Stimulated activated CD8-positive, alpha-beta memory T cell treated with anti-CD3 and anti-CD28 coated beads, Interleukin-4, amount 100 ng/mL, for 24 hours (primary cell): ENCODE results near the gene SPATA6L.

Experiments
- DNase-seq: peaks from one replicate; pipeline ENCODE4 v3.0.0-alpha.2; 2020; ENCODE audit warnings: low read depth

SPATA6L gene, protein sequence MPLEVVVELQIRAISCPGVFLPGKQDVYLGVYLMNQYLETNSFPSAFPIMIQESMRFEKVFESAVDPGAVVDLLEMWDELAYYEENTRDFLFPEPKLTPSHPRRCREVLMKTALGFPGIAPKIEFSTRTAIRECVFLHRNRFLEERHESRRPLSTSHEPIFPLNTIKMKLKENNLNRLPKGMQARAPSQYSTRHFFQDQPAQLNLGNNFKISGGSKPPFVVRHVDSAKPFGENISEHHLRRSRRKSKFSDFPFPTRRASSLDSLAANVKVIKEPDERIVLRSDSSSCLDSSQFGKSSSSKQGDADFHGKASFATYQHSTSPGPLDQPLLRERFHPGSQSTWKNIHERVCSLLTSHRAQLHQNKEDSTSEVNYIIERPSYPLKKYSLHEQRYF

DNA sequence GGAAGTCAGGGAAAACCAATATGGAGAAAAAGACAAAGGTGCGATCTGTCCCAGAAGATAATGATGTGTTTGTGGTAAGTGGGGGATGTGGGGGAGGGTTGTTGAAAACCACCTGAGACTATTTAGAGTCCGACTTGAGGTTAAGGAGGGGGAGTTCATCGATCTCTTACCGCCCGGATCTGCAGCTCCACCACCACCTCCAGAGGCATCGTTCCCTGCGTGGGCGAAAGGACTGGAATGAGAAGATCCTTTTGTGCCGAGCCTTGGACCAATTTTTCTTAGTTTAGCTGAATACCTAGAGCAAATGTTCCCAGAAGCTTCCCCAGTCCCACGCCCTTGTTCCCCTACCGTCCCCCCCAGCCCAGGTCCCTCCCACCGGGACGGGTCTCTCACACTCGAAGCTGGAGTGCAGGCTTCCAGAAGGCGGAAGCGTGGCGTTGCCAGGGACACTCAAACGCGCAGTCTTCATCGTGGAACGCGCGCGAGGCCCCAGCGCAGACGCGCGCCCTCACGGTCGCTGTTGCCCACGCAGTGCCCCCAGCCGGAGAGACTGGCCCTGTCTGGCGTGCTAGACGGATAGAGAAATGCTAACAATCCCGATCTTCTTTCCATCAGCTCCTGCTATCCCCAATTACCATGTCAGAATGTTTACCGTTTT, at the start of gene SPATA6L:
SPATA6L (minus strand) TSS at position 439 of the 658 bp plus-strand sequence; CDS start at position 209, 230 bp downstream.
- DNase-seq: no peak

DNA sequence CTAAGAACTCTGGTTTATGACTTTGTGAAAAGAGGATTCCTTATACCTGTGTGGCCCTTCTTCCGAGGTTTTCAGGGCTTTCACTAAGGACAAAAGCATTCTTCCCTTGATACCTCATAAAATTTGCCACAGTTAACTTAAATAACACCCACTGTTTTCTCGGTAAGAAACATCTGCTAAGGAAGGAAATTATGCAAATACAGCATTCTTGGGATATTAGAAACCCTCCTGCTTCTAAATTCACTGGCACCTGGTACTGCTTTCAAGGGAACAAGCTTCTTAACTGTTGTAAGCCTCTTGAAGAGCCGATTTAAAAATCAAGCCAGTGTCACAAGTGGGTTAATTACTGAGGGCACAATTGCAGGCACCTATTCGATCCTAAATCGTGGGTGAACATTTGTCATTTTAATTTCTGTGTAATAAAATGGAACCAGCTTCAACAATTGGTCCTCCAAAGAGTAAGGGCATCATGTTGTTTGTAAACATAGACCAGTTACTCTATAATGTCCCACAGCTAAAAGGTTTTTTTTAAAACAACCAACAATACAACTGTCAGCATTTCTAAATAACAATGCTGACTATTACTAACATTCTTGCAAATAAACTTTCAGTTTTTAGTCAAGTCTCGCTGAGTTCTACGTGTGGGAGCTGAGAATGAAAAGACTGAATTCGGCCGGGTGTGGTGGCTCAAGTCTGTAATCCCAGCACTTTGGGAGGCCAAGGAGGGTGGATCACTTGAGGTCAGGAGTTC, 48.2 kb upstream of the SPATA6L start:
- DNase-seq: no peak

DNA sequence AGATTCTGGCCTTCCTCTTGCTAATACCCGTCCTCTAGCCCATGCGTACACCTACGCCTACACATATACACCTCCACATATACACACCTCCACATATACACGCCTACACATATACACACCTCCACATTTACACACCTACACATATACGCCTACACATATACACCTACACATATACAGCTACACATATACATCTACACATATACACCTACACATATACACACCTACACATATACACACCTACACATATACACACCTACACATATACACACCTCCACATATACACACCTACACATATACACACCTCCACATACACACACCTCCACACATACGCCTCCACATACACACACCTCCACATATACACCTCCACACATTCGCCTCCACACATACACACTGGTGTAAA, 47.6 kb upstream of the SPATA6L start:
- no peak for DNase-seq

DNA sequence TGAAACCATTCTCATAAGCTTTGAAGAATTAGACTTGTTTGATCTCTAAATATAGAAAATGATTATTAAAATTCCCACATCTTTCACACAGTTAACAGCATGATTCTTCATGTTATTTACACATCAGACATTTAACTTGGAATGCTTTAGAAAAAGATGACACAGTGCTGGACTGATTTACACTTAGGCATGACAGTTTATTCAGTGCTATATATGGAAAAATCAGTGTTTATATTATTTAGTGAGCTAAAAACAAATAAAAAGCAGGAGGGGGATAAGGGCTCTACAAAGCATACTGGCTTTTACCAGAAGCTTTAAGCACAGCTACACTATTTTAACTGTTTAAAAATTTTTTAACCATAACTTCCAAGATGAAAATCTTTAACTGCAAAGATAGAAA, 43.1 kb upstream of the SPATA6L start:
- no peak for DNase-seq

DNA sequence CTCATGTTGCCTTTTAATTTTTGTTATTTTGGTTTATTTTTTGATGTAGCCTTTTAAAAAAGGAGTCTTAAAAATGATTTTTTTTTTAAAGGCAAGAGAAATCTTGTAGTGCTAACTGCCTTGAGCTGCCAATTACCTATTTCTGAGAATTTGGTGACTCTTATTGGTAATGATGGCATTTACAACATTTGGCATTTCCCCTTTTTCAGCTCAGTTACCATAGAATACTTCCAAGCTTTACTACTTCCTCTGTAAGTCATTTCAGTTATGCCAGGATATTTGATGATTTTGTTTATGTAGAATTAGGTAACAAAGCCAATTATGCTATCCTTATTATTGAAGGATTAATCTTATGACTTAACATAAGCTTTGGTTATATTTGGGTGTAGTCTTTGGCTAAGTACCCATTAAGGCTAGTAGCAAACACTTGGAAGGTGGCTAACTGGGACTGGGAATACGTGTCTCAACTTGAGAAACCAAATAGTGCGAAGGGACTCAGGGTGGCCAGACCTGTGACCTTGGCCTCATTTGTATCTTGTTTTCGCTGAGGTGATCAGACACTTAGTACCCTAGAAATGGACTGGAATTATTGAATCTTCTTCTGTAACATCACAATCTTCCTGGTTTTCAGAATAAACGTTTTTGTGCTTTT, 40.8 kb upstream of the SPATA6L start:
- no peak for DNase-seq

DNA sequence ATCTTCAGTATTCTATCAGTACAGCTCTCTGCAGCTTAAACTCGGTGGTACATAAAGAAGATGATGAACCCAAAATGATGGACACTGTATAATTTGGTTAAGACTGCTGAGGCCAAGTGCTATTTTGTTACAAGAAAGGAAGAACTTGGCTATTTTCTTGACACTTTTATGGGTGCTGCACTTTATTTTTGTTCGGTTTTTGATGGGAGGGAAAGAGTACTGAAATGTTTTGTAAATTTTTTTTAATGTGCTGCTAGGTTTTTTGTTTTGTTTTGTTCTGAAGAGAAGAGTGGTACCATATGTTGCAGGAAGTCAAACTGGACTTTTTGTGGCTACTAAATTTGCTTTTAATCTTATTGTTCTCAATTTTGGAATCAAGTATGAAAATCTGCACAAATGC, 39.7 kb upstream of the SPATA6L start:
- no peak for DNase-seq

DNA sequence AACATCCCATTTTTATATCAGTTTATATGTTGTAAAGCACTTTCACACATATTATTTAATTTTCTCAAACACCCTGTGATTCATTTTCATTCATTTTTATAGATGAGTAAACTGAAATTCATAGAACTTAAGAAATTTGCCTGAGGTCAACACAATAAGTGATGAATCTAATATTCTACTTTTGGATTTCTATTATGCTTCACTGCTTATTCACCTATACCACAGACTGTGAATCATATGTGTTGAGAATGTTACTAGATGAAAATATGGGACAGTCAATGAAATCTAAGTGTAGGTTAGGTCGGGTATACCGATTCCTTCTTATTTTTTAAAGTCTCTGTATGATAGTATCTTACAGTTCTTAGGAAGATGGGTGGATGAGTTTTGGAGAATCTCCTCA, 37.8 kb upstream of the SPATA6L start:
- no peak for DNase-seq

DNA sequence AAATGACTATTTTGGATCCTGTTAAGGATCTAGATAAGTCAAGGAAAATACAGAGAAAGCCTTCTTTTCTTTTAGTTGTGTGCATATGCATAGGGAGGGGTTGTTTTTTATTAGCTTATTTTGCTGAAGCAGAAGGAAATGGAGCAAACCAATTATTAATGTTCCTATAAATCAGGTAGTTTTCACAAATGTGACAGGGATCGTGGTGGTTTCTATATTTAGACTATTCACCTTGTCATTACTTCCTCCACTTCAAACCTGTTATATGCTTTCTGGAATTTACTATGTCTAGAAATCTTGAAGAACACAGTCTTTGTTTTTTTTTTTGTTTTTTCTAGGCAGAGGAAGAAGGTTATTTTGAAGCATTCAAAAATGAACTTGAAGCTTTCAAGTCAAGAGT, 35.2 kb upstream of the SPATA6L start:
- no peak for DNase-seq

DNA sequence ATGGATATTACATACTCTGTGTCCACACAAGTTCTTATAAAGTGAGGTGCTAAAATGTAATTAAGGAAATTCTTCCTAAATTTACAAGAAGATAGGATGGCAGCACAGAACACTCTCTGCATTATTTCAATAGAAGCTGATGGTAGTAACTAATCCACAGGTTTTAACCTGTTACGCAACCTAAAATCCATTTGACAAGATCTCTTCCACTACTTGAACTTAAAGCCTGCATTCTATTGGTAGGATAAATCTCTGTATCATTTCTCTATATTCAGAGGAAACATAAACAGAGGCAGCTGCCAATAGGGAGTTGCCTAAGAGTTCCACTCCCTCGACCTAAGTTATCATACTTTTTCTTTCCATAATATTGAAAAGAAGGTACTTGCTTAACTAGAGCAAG, 34.7 kb upstream of the SPATA6L start:
- DNase-seq: no peak

DNA sequence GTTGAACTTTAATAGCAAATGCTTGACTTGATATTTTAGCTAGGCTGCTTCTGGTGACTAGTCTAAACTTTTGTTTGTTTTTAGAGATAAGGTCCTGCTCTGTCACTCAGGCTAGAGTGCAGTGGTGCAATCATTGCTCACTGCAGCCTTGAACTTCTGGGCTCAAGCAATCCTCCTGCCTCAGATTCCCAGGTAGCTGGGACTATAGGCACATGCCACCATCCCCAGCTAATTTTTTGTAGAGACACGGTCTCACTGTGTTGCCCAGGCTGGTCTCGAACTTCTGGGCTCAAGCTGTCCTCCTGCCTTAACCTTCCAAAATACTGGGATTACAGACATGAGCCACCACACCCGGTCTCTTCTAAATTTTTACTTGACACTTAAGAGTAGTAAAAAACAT, 33.8 kb upstream of the SPATA6L start:
- DNase-seq: no peak

DNA sequence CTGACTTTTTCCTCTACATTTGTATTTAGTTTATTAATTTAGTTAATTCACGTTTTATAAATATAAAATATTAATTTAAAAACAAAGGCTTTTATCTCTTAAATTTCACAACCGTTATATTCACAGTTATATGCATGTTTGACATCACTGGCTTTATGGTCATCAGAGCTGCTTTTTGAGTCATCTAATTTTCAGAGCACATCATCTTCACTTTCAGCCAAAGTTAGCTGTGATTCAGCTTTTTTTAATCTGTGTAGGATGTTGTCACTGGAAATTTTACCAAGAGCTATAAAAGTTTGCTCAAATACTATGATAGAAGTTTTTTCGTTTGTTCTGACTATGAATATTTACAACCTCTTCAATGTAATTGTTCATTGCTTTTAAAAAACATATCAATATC, 25.5 kb upstream of the SPATA6L start:
- no peak for DNase-seq

DNA sequence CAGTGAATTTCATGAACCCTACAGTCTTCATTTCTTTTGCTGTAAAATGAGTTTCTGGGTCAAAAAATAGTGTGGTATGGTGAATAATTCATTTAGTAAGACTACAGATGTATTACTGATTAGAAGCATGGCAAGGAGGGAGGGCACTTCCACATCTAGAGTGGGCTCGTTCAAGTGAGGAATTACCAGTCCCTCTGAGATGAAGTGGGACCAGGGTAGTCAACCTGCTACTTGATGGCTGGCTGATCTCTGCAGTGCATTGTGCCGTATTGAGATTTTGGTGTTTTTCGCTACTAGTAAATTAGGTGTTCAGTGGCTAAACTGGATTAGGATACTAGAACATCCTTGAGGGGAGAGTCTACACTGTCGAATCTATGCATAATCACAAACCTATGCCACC, 23.9 kb upstream of the SPATA6L start:
- DNase-seq: no peak

DNA sequence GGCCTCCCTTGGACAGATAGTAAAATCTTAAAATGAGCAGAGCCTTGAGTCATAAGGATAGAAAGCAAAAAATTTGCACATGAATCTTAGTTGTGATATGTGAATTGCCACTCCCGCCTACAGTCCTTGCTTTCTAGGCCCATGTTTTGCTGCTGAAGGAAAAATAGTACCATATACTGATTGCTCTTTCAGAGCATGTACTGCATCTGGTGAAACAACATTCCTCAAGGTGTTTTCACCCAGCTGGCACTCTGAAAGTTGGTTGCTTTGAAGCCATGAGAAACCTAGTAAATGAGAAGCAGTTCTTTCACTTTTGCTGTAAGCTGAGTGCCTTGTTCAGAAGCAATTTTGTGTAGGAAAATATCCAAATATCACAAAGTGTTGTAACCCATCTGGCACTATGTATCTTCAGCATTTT, 23.4 kb upstream of the SPATA6L start:
- no peak for DNase-seq

DNA sequence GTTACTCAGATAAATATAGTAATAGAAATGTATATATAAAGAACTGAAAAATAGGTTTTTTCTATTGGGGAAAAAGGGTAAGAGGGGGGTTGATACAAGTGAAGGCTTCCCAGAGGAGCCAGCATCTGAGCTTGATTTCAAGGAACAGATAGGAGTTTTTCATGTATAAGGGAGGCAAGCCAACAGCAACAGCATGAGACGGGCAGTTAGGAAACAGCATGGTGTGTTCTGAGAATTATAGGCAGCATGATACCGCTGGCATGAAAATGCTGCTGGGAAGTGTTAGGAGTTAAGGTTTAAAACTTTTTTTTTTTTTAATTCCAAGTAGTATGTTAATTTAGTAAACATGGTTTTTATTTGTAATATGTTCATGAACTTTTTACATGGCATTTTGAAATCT, 22.7 kb upstream of the SPATA6L start:
- no peak for DNase-seq

DNA sequence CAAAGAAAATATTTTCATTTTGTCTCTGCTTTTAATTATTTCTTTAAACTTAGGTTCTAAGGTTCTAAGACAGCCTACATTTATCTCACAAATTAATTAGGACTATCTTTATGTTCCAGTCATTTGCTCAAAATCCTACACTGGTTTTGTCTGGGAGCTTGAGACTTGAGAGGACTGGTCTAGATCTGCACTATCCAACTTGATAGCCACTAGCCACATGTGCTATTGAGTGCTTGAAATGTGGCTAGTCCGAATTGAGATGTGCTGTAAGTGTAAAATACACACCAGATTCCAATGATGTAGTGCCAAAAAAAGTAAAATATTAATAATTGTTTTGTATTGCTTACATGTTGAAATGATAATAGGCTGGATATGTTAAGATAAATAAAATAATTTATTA, 20.3 kb upstream of the SPATA6L start:
- DNase-seq: no peak

DNA sequence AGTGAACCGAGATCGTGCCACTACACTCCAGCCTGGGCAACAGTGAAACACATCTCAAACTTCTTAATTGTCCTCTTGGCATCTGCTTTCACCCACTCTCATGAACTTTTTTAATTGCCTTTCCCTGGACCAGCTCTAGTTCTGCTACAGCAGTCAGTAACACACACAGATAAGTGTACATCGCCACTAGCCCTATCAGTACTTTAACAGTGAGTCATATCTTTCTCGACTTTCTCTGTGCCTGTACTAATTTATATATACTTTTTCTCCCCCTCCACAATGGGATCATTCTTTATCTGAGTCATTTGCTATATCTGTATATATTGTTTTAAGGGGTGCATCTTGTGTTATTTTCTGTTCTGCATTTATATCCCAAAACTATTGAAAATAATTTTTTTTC, 19.8 kb upstream of the SPATA6L start:
- DNase-seq: no peak

DNA sequence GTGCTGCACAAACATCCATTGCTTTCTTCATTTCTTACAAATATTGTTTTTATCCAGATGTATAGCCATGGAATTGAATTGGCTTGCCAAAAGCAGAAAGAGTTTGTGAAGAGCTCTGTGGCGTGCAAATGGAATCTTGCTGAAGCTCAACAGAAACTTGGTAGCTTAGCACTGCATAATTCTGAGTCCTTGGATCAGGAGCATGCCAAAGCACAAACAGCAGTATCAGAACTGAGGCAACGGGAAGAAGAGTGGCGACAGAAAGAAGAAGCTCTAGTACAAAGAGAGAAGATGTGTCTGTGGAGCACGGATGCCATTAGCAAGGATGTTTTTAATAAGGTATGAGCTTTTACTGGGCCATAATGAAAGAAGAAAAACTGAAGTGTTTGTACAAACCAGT, 18.5 kb upstream of the SPATA6L start:
- DNase-seq: no peak

DNA sequence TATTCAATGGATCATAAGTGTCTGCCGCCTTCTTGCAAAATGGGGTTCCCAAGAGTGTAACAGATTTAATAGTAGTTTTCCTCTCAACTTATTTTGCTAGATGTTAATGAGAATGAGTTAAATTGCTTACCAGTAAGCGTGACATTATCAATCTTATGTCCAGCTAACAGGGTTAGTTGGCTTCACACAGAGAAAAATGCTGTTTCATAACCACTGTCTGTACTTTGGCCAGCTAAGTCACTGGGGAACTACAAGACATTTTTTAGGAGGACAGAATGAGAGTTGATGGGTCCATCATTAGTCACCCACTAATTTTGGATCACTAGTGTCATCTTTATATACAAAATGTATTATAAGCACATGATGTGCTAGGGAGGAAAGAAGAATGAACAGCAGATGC, 14.5 kb upstream of the SPATA6L start:
- DNase-seq: no peak

DNA sequence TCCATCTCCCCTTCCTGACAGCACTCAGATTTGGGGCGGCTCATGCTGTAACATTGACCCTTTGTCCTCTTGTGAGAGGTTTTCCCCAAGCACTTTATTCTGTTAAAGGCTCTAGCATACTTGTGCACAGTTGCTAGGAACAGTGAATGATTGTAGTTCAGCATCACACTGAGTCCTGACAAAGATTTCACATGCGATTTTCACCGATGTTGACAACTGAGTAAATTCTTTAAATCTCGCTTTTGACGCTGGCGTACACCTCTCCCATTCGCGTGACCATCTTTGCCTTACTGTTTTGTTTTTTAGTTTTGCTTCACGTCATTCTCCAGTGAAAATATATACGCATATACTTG, 13.9 kb upstream of the SPATA6L start:
- DNase-seq: no peak

DNA sequence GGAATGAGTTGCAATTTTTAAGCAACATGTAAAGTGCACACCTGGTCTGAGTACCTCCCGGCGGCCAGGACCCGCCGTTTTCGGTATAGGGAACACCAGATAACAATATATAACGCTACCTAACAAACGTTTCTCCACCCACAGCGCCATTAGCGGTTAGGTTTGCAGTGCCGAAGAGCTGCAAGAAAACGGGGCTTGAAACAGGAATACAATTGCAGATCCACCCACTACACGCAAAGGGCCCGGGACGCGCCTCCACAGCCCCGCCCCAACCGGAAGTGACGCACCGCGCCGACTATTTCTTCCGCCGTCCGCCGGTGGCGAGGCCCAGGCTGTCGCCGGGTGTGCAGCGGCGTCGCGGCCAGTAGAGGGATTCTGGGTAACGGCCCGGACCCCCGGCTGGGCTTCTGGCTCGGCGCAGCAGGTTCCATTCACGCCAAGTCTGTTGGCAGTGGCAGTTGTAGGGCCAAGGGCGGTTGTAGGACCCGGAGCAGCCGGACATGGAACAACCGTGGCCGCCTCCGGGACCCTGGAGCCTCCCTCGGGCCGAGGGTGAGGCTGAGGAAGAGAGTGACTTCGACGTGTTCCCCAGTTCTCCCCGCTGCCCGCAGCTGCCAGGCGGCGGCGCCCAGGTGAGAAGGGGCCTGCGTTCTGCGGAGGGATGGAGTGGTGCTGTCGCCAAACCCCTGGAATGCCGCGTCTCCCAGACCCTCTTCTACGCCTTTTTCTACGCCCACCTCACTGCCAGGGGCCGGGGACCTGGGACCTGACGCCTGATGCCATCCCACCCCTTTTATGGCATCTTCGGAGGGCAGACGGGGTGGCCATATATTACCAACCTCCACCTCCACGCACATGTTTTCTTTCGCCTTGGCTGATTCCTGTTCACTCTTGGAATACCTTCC, 13.2 kb upstream of the SPATA6L start, which contains the start of gene CDC37L1:
CDC37L1 (plus strand) TSS at position 302 of the 905 bp plus-strand sequence; CDS start at position 501, 199 bp downstream.
- peak; percentile 99 for DNase-seq

DNA sequence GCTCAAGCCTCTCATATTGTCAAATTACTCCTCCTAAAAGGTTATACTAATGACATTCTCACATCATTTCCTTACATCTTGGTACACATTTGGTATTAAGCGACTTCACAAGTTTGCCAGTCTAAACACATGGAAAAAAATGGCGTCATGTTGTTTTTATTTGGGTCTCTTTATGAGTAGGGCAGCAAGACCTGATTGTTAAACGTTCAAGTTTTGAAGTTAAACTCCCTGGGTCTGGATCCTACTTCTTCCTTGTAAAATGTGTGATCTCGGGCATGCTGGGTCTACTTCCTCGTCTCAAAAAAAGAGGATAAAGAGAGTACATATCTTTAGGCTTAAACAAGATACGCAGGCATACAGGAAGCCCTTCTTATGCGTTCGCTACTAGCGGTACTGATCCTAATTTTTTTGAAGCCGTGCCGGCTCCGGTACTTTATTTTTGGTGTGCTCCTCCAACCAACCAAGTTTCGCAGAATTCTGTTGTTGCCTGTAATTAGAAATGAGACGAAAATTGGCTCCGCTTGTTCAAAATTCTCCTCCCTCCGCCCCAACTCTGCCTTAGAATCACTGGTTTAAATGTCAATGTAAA, 12.5 kb upstream of the SPATA6L start:
- no peak for DNase-seq
